Measurements from ENCODE around the gene GEMIN7. TPM values are rescaled to one million over a fixed set of nuclear protein-coding genes. Genes with fewer than 3 reads are reported as not detected.

The GEMIN7 gene
- total RNA-seq, 2 donors from 2014 or later, result 8.8 TPM

DNA sequence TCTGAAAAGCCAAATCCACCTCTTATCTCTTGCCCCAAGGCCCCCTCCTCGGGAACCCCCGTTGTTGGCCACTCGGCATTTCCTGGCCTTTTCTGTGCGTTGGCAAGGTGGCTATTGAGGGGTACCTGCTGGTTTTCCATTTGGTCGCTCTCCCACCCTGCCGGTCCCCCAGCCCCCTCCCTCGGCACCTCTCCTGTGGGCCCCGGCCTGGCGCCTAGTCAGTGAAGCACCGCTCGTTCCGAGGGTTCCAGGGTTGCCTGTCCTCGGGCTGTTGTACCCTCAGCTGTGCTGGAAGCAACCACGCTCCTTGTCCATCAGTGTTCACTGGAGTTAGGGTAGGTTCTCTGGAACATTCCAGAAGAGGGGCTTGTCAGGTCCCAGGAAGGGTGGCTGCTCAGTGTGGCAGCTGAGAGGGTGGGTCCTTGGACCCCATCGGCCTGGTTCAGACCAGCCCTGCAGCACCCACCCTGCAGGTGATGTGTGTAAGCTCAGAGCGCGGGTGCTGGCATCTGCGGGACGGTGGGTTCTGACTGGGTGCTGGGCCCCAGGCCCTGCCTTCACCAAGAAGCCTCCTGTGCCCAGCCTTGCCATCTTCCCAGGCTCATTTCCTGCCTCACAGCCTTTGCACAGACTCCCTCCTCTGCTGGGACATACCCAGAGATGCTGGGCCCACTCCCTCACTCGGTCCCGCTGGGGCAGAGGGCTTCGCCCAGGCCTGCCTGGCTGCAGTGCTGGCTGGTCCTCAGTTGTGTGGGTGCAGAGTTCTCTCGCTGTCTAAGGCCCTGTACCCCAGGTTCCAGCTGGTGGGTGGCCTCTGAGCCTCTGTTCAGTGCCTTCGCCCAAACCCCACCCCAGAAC is 60.5 kb downstream of the GEMIN7 start:
- ATAC-seq (no peak), DNase-seq (no peak)
- Mint-ChIP-seq H3K27me3 (no peaks in the 10 kb centered on the region), H3K4me3 (no peak overlapping the region), H3K27ac (no peak overlapping the region), H3K36me3 (ENCODE audit: low read depth) (peaks cover 3% of the 10 kb centered on the region), H3K4me1 (peaks cover 13% of the 10 kb centered on the region)
- no peaks in the 10 kb centered on the region for H3K9me3 ChIP-seq (ENCODE audit: control insufficient read depth, low read length, poor library complexity, severe bottlenecking)

DNA sequence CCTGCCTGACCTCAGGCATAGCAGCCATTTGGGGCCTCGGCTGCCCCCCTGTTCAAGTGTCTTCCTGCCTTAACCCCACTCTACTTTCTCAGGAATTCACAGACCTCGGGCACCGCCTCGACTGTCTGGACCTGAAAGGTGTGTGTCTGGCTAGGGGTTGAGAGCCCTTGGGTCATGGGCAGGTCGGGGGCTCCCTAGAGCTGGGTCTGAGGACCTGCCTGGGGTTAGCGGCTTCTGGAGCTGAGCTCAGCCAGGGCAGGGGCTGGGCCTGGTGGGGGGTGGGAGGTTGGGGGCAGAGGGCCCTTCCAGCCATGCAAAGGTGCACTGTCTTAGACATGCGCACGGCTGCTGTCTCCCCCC is 61.1 kb downstream of the GEMIN7 start:
- ATAC-seq, result no peak
- Mint-ChIP-seq H3K4me3 (no peak overlapping the region), H3K36me3 (ENCODE audit: low read depth) (peaks cover 3% of the 10 kb centered on the region), H3K27ac (no peak overlapping the region), H3K4me1 (peaks cover 13% of the 10 kb centered on the region), H3K27me3 (no peaks in the 10 kb centered on the region)
- H3K9me3 ChIP-seq (ENCODE audit: control insufficient read depth, low read length, poor library complexity, severe bottlenecking), result no peaks in the 10 kb centered on the region
- no peak for DNase-seq

DNA sequence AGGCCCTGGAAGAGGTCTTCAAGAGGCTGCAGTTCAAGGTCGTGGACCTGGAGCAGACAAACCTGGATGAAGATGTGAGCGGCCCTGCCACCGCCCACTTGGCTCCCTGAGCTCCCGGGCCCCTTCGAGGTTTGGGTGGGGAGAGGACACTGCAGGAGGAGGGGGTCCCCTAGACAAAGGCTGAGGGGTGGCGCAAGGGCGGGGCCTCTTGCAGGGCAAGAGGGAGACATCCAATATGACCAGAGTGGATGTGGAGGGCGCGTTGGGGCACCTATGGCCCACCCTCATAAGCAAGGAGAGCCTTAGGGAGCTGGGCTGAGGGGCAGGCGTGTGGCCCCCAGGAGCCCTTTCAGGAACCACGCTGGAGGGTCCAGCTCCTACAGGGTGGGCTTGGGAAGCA is 61.5 kb downstream of the GEMIN7 start:
- ATAC-seq, result no peak

More for the DNA sequence above, 61.5 kb downstream of the GEMIN7 start:
- DNase-seq, result no peak
- Mint-ChIP-seq H3K4me1 (peaks cover 13% of the 10 kb centered on the region), H3K4me3 (no peak overlapping the region), H3K27me3 (no peaks in the 10 kb centered on the region), H3K27ac (no peak overlapping the region), H3K36me3 (ENCODE audit: low read depth) (peaks cover 3% of the 10 kb centered on the region)
- H3K9me3 ChIP-seq (ENCODE audit: control insufficient read depth, low read length, poor library complexity, severe bottlenecking), result no peaks in the 10 kb centered on the region

Other genes with a start within 250 kb of the GEMIN7 start
- 1 to 10 TPM; 2.5 to 5.2 TPM for gene NECTIN2, start 233.0 kb upstream of the GEMIN7 start, total RNA-seq
- 10 to 100 TPM; 29.0 to 34.8 TPM for gene TOMM40, start 188.0 kb upstream of the GEMIN7 start, total RNA-seq
- gene APOE, start 173.5 kb upstream of the GEMIN7 start, total RNA-seq, result 1 to 10 TPM; 1.3 to 2.0 TPM
- not detected for gene APOC1, start 164.7 kb upstream of the GEMIN7 start, total RNA-seq
- gene APOC4, start 137.0 kb upstream of the GEMIN7 start, total RNA-seq, result not detected
- gene APOC2, start 133.2 kb upstream of the GEMIN7 start, total RNA-seq, result not detected
- gene CLPTM1, start 123.9 kb upstream of the GEMIN7 start, total RNA-seq, result 10 to 100 TPM; 76.7 to 78.4 TPM
- 100 to 1,000 TPM; 128 to 136 TPM for gene RELB, start 77.8 kb upstream of the GEMIN7 start, total RNA-seq
- 100 to 1,000 TPM; 153 to 163 TPM for gene CLASRP, start 40.2 kb upstream of the GEMIN7 start, total RNA-seq
- gene ZNF296, start 2.8 kb upstream of the GEMIN7 start, total RNA-seq, result 1 to 10 TPM; 3.4 to 3.5 TPM
- gene PPP1R37, start 13.9 kb downstream of the GEMIN7 start, total RNA-seq, result 10 to 100 TPM; 15.2 to 20.9 TPM
- under 1 TPM; 0.57 to 0.97 TPM for gene NKPD1, start 81.7 kb downstream of the GEMIN7 start, total RNA-seq
- 10 to 100 TPM; 47.5 to 61.2 TPM for gene TRAPPC6A, start 99.0 kb downstream of the GEMIN7 start, total RNA-seq
- 10 to 100 TPM; 12.9 to 15.2 TPM for gene BLOC1S3, start 99.5 kb downstream of the GEMIN7 start, total RNA-seq
- gene EXOC3L2, start 166.1 kb downstream of the GEMIN7 start, total RNA-seq, result 1 to 10 TPM in 1 of 2 donors, not detected in 1; 1.1 TPM
- 10 to 100 TPM; 28.9 to 36.4 TPM for gene MARK4, start 172.0 kb downstream of the GEMIN7 start, total RNA-seq
- not detected for gene CKM, start 243.6 kb downstream of the GEMIN7 start, total RNA-seq